DMS53 (cell line): Measurements from ENCODE around the gene CALHM4.

Experiments
- DNase-seq: peaks from one replicate; lab custom pipeline; 2025; lab: John Stamatoyannopoulos, UW

CALHM4 gene

DNA sequence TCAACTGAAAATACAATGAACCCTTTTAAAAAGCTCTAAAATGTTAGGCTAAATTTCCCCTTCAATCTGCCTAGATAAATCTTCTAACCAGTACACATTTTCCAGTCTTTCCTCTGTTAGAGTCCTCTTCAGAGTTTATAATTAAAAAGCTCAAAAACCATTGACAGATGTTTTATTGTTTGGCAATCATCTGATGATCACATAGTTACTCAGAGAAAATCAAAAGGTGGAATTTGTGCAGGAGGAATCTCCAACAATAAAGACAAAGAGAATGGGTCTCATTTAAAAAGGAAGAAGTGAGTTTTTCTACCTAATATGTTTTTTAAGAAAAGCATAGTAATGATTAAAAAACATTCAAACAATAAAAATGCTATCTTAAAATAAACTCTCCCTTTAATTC lies 11.1 kb upstream of the CALHM4 start:
- DNase-seq = no peak

DNA sequence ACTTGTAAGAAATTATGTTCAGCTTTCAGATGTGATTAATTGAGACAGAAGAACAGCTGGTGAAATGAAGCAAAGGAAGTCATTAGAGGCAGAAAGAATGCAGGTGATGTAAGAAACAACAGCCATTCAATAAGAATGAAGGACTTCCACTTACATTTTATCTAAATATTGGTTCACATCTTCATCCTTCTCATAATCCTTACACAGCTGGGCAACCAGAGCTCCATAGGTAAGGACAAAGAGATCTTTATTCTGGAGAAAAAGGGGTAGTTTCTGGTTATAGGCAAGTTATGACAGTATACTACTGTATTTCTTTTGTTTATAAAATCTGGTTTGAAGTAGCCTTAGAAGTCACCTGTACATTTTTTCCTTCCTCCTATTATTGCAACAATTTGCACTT lies 10.4 kb upstream of the CALHM4 start:
- DNase-seq = no peak

DNA sequence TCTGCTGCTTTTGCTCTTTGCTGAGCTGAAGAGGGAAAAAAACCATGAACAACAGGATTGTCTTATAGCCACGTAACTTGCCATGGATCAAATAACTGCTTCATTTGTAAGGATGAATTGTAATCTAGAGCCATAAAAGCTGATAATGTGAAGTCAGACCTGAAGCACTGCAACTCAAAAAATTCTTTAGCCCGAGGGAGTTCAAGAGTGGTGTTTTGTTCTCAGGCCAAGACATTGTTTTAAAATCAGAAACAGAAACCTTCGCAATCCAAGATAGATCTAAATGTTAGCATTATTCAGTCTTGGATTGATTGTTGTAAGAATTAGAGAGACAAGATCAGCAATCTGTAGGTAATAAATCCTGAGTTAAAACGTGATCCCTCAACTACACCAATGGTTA lies 7.9 kb upstream of the CALHM4 start, which contains the start of gene TRAPPC3L:
TRAPPC3L (minus strand) TSS at position 34 of the 400 bp plus-strand sequence. CDS start 170 bp downstream, outside the sequence.
- no peak for DNase-seq

DNA sequence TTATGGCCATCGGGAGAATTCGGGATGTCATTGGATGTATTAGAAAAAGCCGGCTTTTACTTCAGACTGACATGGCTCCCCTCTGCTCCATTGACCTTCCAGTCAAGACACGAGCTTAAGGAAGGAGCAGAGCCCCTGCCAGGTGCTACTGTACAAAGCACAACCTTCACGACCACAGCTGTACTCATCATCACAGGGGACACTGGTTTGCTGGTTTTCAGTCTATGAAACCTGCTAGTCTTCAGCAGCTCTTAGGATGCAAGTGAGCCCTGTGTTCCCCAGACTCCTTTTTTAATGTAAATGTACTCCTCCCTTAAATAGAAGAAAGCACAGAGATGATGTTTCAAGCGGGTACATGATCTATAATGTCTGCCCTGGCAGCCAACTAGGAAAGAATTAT lies 6.2 kb upstream of the CALHM4 start:
- DNase-seq = no peak

DNA sequence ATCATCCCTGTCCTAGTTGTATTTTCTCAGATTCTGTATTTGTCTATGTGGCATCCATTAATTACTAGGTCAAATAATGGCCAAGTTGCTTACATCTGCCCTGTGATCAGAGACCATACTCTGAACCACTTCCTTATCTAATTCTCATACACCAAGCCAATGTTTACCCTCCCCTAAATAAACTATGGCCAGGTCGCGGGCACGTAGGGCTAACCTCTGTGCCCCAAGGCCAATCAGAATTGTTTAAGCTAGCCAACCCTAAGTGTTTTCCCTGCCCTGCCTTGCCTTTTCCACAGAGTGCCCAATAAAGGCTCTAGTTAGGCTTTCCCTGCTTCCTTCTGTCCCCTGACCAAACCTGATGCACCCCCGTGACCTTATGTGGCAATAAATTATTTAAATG lies 2.8 kb upstream of the CALHM4 start:
- DNase-seq = peak; percentile 21

DNA sequence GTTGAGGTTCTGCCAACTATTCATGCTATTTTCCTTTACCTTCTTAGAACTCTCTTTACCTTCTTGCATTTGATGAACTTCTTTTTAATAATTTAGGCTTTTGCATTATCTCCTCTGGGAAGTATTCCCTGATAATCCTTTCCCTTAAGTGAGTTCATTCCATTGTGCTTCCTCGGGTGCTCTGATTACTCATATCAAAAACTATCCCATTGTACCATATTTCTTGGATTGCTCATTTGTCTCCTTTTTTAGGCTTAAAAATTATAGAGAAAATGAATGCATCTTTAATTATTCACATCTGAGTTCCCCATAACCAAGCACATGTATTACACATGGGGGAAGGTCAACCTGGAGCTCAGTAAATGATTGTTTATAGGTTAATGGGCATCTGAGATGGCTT lies 2.5 kb downstream of the CALHM4 start:
- DNase-seq = no peak

DNA sequence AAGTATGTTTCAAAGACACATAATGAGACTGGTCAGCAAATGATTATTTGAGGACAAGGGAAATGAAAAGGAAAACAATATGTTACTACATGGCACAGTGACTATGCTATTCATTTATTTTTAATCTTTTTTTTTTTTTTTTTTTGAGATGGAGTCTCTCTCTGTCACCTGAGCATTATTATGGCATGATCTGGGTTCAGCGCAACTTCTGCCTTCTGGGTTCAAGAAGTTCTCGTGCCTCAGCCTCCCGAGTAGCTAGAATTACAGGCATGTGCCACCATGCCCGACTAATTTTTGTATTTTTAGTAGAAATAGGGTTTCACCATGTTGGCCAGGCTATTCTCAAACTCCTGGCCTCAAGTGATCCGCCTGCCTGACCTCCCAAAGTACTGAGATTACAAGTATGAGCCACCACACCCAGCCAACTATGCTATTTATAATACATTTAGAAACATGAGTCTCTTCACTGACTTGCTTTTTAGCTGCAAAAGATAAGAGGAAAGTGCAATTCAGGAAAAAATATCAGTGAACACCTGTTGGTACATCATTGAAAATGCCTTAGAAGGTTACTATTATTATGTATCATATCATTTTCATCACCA lies 3.4 kb downstream of the CALHM4 start:
- DNase-seq = no peak

DNA sequence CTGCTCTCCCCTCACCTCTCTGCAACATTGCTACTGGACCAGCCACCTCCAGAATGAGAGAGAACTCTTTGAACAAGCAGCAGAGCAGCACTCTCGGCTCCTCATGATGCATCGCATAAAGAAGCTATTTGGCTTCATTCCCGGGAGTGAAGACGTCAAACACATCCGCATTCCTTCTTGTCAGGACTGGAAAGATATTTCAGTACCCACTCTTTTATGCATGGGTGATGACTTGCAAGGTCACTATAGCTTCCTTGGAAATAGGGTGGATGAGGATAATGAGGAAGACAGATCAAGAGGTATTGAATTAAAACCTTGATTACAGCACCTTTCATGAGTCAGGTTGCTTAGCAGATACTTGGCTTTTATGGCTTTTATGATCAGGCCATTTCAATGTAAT lies 4.3 kb downstream of the CALHM4 start:
- DNase-seq = peak; percentile 67

DNA sequence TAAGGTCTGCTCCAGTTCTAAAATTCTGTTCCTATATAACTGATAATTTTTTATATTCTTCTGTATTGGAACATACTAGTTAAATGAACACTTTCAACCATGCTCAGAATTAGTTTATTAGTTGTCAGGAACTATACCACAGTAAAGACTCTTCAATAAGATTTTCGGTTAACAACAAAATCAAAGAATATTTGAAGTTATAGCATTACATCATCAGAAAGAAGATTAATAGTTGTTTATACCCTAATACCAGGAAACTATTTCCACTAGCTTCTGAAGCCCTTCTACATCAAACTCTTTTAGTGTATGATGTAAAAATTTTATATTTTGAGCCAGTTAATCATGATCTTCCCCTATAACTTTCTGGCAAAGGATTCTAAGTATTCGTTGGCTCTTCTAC lies 6.6 kb downstream of the CALHM4 start:
- DNase-seq = no peak

DNA sequence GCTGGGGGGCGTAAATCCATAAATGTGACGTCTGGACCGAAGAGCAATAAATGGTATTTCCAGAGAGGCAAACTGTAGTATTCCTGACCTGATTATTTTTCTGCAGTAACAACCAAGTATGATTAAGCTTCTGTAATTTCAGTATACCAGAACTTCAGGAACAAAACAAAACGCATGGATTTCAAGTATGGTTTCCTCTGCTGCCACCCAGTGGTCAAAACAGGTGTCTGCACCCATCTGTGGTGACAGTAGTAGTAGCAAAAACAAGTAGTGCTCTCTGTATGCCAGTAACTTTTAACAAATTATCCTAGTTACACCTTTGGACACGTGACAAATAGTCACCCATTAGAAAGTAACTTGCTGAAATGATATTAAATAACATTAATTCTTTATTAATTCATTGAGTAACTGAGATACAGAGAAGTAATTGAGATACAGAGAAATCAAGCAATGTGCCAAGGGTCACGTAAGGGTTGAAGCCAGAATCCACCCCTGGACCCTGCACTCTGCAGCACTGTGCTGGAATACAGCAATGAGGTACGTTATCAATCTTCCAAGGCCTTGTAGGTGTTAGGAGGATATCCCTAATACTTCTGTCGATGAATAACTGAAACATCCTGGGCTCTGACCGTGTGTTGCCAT lies 7.9 kb downstream of the CALHM4 start:
- DNase-seq = peak; percentile 68

DNA sequence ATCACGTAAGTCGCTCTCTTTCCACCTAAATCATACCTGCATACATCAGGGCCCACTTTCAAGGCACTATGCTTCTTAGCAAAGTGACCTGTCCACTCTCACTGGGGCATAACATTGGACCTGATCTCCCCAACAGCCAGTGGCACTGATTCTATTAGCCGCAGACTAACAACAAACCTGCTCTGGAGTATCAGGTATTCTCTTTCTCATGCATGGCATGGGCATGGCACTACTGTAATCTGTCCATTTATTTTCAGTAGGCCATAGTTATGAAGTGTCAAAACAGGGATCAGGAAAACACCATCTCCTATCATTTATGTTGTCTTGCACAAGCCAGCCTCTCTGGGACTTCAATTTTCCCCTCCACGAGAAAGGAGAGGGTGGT lies 8.5 kb downstream of the CALHM4 start:
- no peak for DNase-seq

DNA sequence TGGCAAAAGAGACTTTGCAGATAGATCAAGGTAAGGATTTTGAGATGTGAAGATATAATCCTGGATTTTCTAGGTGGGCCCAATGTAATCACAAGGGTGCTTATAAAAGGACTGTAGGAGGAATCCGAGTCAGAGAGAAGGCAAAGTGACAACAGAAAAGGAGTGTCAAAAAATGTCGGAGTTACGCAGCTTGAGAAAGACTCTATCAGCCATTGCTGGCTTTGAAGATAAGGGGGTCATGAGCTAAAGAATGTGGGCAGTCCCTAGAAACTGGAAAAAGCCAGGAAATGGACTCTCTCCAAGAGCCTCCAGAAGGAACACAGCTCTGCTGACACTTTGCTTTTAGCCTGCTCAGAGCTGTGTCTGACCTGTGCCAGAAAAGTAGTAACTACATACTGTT lies 9.1 kb downstream of the CALHM4 start:
- no peak for DNase-seq

DNA sequence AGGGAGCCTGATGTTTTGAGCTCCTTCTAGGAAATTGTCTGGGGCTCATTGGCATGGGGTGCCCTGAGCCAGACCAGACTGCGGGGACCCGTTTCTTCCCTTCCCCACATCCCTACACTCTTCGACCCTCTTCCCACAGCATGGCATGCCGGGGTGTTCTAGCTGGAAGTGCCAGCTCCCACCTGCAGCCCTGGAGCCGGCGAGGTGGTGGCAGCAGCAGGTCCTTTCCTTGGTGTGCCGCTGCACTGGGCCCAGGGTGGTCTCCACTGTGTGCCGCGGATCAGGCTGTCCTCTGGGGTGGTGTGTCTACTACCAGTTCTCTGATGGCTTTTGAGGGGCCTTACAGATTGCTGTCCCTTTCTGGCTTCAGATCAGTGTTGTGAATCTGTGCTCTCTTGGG lies 10.3 kb downstream of the CALHM4 start:
- no peak for DNase-seq

DNA sequence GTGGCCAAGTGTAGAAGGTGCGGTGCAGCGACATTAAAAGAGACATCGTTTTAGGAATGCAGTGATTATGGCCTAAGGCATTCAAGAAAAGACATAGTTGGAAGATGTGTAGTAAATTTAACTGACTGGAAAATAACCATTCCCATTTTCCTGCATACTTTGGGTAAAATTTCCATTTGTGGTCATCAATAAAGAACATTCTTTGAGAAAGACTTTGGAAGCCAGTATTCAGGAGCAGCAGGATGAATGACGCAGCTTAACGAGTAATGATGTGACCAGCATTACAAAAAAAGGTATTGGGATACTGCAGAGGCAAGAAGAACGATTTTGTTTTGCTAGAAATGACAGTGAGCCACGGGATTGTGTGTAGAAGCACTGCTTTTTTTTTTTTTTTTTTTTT lies 10.8 kb downstream of the CALHM4 start:
- no peak for DNase-seq

DNA sequence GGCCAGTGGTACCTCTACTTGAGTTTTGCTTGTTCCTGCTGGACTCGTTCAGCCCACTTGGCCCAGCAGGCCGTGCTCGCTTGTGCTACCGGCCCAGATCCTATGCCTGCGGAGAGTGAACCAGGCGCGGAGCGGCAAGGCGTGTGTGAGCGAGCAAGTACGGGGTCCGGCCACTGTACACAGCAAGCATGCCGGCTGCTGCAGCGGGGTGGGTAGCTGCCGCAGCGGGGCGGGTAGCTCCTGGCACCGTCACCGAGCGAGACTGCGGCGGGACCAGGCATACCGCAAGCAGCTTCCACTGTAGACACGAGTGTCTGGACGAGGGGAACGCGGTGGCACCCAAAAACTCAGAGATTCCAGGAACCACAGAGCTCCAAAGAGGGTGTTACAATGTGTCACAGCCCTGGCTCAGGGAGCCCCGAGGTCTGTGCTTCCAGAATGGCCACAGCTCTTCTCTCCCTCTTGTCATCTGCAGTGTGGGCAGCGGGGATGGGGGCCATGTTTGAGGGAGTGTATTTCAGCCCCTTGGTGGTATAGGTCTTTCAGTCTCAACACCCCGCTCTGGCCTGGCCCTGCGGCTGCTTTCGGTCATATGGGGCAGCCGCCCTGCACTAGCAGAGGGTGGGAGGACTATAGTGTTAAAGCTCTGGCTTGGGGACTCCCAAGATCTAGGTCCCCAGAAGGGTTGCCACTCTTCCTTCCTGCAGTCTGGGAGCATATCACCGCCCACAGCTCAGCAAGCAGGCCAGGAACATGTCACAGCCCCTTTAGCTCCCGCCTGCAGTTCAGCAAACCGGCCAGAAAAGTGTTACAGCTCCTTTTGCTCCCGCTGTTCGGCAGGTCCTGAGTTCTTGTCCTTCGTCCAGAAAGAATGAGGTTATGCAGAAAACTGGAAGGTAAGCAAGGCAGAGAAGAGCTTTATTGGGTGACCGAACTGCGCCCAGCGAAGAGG lies 11.6 kb downstream of the CALHM4 start:
- DNase-seq = peak; percentile 16

DNA sequence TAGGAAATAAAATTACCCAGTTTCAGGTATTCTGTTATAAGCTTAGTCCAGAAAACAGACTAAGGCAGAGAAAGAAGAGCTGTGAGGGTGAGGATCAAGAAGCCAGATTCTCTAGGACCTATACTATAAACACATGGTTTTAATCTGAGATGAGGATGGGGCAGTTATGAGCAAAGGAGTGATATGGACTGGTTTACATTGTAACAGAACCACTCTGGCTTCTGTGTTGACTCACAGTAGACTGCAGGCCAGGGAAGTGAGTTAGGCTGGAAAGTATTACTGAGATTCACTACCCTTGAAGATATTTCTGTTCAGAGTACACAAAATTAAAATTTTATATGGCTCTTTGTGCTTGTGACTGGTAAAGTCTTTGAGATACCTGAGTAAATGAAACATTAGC lies 14.6 kb downstream of the CALHM4 start:
- no peak for DNase-seq

DNA sequence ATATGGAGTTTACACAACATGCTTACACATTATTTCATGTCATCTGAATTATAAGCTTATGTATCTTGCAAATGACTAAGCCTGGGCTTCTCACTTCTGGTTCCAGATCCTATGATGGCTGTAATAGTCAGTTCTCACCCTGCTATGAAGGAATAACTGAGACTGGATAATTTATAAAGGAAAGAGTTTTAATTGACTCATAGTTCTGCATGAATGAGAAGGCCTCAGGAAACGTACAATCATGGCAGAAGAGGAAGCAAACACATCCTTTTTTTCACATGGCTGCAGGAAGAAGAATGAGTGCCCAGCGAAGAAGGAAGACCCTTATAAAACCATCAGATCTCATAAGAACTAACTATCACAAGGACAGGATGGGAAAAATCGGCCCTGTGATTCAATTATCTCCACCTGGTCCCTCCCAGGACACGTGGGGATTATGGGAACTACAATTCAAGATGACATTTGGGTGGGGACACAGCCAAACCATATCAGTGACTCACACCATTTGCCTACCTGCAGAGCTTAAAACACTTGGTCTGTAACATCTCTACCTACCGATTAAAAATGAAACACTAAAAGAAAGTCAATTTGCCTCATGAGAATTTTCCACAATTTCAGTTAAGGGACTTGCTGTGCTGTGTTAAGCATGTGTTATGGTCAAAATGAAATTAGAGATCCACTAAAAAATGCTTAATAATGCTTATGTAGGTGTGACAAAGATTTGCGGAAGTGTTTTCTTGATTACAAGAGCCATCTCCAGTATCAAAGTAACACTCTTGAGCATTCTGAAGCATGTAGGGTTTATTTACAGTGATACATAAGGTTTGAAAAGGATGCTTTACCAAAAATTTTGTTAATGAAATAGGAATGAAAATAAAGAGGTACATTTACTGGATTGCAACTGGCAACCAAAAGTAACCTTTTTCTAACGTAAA lies 15.5 kb downstream of the CALHM4 start:
- no peak for DNase-seq

DNA sequence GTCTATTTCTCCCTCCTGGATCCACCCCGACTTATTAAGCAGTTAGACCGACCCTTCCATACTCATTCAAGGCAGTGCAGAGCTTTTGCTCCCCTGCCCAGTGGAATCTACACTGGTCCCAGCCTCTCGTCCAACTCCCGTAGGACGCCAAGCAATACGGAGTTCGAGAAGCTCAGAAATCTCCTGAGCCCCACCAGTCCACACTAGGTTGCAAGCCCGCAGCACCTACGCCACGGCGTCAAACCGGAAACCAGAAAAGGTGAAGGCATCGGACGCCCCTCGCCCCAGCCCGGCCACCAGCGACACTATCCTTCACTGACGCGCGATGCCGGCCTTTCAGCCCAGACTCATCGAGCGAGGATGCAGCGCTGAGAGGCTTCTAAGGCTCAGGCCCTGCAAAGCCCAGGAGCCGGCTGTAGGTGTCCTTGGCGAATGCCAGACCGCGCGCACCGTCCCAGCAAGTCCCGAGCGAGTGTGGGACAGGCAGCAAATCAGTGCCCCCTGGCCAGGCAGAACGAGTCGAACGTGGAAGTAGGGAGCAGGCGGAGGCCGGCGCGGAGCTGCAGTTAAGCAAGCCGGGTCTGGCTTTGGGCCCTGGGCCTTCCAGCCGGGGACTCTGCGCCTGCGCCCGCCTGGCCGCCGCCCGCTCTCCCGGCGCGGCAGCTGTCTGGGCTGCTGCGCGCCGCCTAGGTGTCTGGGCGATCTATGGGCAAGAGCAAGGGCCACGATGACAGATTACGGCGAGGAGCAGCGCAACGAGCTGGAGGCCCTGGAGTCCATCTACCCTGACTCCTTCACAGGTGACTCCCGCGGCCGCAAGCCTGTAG lies 17.5 kb downstream of the CALHM4 start, which contains the start of gene RWDD1:
RWDD1 (plus strand) TSS at position 649 of the 827 bp plus-strand sequence; CDS start at position 728, 79 bp downstream.
- DNase-seq = peak; percentile 98

DNA sequence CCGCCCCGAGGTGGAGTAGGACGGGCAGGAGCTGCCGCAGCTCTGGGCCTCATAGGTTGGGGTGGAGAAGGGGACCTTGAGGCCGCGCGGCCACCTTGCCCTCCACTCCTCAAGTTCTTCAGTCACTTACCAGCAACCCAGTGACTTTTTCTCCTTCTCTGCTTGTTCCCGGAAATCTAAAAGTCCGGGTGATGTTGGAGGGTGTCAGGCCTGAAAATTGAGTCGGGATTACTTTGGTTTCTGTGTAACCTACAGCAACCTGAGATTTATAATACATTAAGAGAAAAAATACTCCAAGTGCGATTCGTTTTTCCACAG lies 18.1 kb downstream of the CALHM4 start:
- DNase-seq = no peak

DNA sequence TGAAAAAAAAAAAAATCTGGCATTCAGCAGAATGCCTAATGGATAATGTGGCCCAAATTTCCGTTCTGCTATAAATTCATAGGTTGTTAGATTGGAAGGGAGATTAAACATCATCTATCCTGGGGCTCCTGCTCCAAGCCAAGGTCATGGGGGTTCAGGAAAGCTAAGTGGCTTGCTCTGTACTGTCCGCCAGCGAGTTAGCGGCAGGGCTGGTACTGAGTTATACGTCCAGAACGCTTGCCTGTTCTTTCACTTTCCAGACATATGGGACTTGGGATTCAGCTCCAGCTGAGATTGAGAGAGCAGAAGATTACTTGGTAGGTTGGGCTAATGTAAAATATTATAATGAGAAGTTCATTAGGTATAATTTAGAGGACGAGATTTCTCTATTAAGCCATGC lies 18.6 kb downstream of the CALHM4 start:
- DNase-seq = peak; percentile 46

DNA sequence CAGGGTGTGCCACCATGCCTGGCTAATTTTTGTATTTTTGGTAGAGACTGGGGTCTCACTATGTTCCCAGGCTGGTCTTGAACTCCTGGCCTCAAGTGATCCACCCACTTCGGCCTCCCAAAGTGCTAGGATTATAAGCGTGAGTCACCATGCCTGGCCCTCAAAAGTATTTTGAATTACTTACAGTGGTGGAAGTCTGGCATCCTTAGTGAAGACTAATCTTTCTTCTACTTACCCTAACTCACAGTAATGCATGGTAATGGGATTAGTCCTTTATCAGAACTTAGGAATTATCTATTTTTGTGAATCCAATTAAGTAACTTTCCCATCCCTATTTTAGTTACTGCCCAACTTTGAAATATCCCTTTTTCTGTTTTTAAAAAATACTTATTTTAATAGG lies 21.7 kb downstream of the CALHM4 start:
- no peak for DNase-seq
